WI38 (cell line): ENCODE results near the gene RPL27A.

Experiments used
- H3K4me3 ChIP-seq: 2 replicates; pipeline ENCODE4 v1.5.1; 2011; ENCODE audit warnings: low read depth, mild to moderate bottlenecking, control low read depth, low read length
- CTCF ChIP-seq: IDR thresholded peaks from 2 replicates; pipeline ENCODE4 v1.5.1; 2012; ENCODE audit warnings: low read depth, mild to moderate bottlenecking, control low read depth, low read length

The RPL27A gene

GRCh38 chr11:8685820-8686219, 3.2 kb downstream of the RPL27A start:
- no peak overlapping the region for H3K4me3 ChIP-seq
- no peak for TF ChIP-seq CTCF

GRCh38 chr11:8686325-8686724, 3.7 kb downstream of the RPL27A start:
- H3K4me3 ChIP-seq = no peak overlapping the region
- no peak for TF ChIP-seq CTCF

- no peak for TF ChIP-seq CTCF
- H3K4me3 ChIP-seq = peak overlapping the region; percentile 57
Observed at GRCh38 chr11:8688414-8689362, 6.1 kb downstream of the RPL27A start.

GRCh38 chr11:8689726-8690255, 7.2 kb downstream of the RPL27A start:
- no peak for TF ChIP-seq CTCF
- H3K4me3 ChIP-seq = peak overlapping the region; percentile 57

GRCh38 chr11:8690374-8691342, 8.1 kb downstream of the RPL27A start:
- no peak overlapping the region for H3K4me3 ChIP-seq
- TF ChIP-seq CTCF = no peak

- no peak overlapping the region for H3K4me3 ChIP-seq
- TF ChIP-seq CTCF = no peak
Observed at GRCh38 chr11:8691601-8692000, 9.0 kb downstream of the RPL27A start.
